B cell (primary cell): Measurements from ENCODE around the gene ADCY10. TPM values are rescaled to one million over a fixed set of nuclear protein-coding genes. Genes with fewer than 3 reads are reported as not detected.

Source experiments
- ATAC-seq: fragments of 200-7000 bp; cut with Tn5 transposase; one replicate; pipeline ENCODE4 v1.10.0; 2021; ENCODE audit warnings: low read depth, mild to moderate bottlenecking, moderate number of reproducible peaks, moderate library complexity
- CTCF ChIA-PET: fragments of 350-600 bp; sonication (Branson Sonifier 250); formaldehyde crosslinking; loops from one replicate; lab custom pipeline; 2021; ENCODE audit warnings: antibody characterized with exemption, inconsistent platforms; lab: Charles Lee
- POLR2A ChIA-PET: fragments of 350-600 bp; sonication (Branson Sonifier 250); formaldehyde crosslinking; loops from one replicate; lab custom pipeline; 2021; ENCODE audit warnings: antibody characterized with exemption; lab: Charles Lee
- DNase-seq: peaks from one replicate; pipeline ENCODE4 v3.0.0; 2013
- H2AFZ ChIP-seq: 2 replicates; pipeline ENCODE4 v1.6.1; 2012; ENCODE audit warnings: mild to moderate bottlenecking, low read depth, low read length; ENCODE audit not compliant: insufficient read depth, poor library complexity, severe bottlenecking
- H3K27ac ChIP-seq, 2 donors: 1 replicate in 1 of 2; 2 replicates in 1 of 2; pipeline ENCODE4 v1.5.1; 2012 to 2013; ENCODE audit warnings: low read length in 2 of 2, mild to moderate bottlenecking in 2 of 2, moderate library complexity in 1 of 2
- H3K27me3 ChIP-seq, 4 experiments: fragments of 200-600 bp in 1 of 4; sonication (generic) in 1 of 4; replicated peaks in 1 of 4; 1 replicate in 2 of 4; 2 replicates in 2 of 4; pipeline versions ENCODE4 v1.6.1 to v1.7.0; 2013 to 2016; ENCODE audit warnings: low read length in 3 of 4, mild to moderate bottlenecking in 2 of 4, mixed read lengths in 1 of 4, moderate library complexity in 1 of 4; ENCODE audit not compliant: insufficient read depth in 4 of 4, control insufficient read depth in 3 of 4; ENCODE audit errors: control extremely low read depth in 1 of 4
- H3K36me3 ChIP-seq, 2 experiments: replicated peaks in 1 of 2; 1 replicate in 1 of 2; 2 replicates in 1 of 2; pipeline versions ENCODE4 v1.6.1 to v1.7.1; 2013; ENCODE audit warnings: low read length in 1 of 2; ENCODE audit not compliant: insufficient read depth in 2 of 2, control insufficient read depth in 1 of 2; ENCODE audit errors: control extremely low read depth in 1 of 2, extremely low read depth in 1 of 2
- H3K4me1 ChIP-seq, 2 donors: fragments of 200-600 bp in 1 of 2; sonication (generic) in 1 of 2; 1 replicate in 1 of 2; 2 replicates in 1 of 2; pipeline versions ENCODE4 v1.5.1 to v1.6.1; 2013 to 2017; ENCODE audit warnings: low read length in 2 of 2; ENCODE audit not compliant: control insufficient read depth in 2 of 2, insufficient read depth in 2 of 2
- H3K4me2 ChIP-seq: replicated peaks from 2 replicates; pipeline ENCODE3; 2012; ENCODE audit warnings: mild to moderate bottlenecking, low read depth, low read length; ENCODE audit not compliant: poor library complexity, severe bottlenecking
- H3K4me3 ChIP-seq, 5 experiments: fragments of 200-600 bp in 1 of 5; sonication (generic) in 1 of 5; 1 replicate in 3 of 5; 2 replicates in 2 of 5; pipeline versions ENCODE4 v1.5.1 to v1.7.0; 2011 to 2016; ENCODE audit warnings: low read length in 4 of 5, mild to moderate bottlenecking in 4 of 5, low read depth in 2 of 5, control low read depth in 1 of 5, moderate library complexity in 1 of 5; ENCODE audit not compliant: insufficient read depth in 1 of 5; ENCODE audit errors: control extremely low read depth in 1 of 5, extremely low read depth in 1 of 5
- H3K79me2 ChIP-seq: fragments of 200-600 bp; sonication (generic); one replicate; pipeline ENCODE4 v1.6.0; 2016; ENCODE audit warnings: low read length; ENCODE audit not compliant: control insufficient read depth, insufficient read depth
- H3K9ac ChIP-seq: fragments of 200-600 bp; sonication (generic); 2 replicates; pipeline ENCODE4 v1.6.1; 2017; ENCODE audit warnings: mild to moderate bottlenecking, low read length, moderate library complexity
- H3K9me3 ChIP-seq, 3 donors: one replicate each; pipeline versions ENCODE4 v1.6.1 to v1.7.1; 2013; ENCODE audit warnings: low read length in 2 of 3; ENCODE audit not compliant: control insufficient read depth in 2 of 3, insufficient read depth in 1 of 3; ENCODE audit errors: control extremely low read depth in 1 of 3
- H4K20me1 ChIP-seq: 2 replicates; pipeline ENCODE4 v1.6.0; 2012; ENCODE audit warnings: mild to moderate bottlenecking, low read length; ENCODE audit not compliant: insufficient read depth, control insufficient read depth, poor library complexity, severe bottlenecking
- H3K27ac Mint-ChIP-seq: one replicate; pipeline ENCODE4 v1.8.0; 2021; ENCODE audit warnings: mixed read lengths
- H3K27me3 Mint-ChIP-seq: one replicate; pipeline ENCODE4 v1.8.0; 2021; ENCODE audit warnings: mixed read lengths
- H3K4me1 Mint-ChIP-seq: one replicate; pipeline ENCODE4 v1.8.0; 2021; ENCODE audit warnings: mixed read lengths
- H3K4me3 Mint-ChIP-seq: one replicate; pipeline ENCODE4 v1.8.0; 2021; ENCODE audit warnings: mixed read lengths
- H3K9me3 Mint-ChIP-seq: one replicate; pipeline ENCODE4 v1.8.0; 2022; ENCODE audit warnings: mixed read lengths; ENCODE audit not compliant: insufficient read depth
- EZH2 ChIP-seq: IDR thresholded peaks from 2 replicates; pipeline ENCODE4 v1.6.1; 2012; ENCODE audit warnings: borderline replicate concordance, low read depth, mild to moderate bottlenecking, moderate library complexity, low read length; ENCODE audit not compliant: insufficient read depth, poor library complexity, severe bottlenecking
- WGBS: methylation state at CpG from one replicate; pipeline ENCODE4 v1.1.5; 2013; ENCODE audit warnings: missing lambda C conversion rate; ENCODE audit not compliant: insufficient coverage; 5-methylcytosine and 5-hydroxymethylcytosine counted together
- intact Hi-C: fragments of 100-400 bp; cut with micrococcal nuclease; formaldehyde crosslinking; loops from one replicate; pipeline ENCODE4 v1.10.0; 2022
- polyA plus RNA-seq: library from polyadenylated mRNA; depleted of rRNA; stranded (reverse); fragments of >200 nt; gene quantifications from 2 replicates; pipeline ENCODE4 v1.2.3, GENCODE V29; 2012
- total RNA-seq, 2 donors: library from RNA; stranded (reverse); fragments of 120-200 nt in 1 of 2; gene quantifications; 1 replicate in 1 of 2; 2 replicates in 1 of 2; pipeline versions ENCODE4 v1.2.3 to v1.2.4, GENCODE V29; 2013 to 2022
- TF ChIP-seq, protein P1 (sequence below): fragments of 200-600 bp; IDR thresholded peaks from one replicate; pipeline ENCODE4 v1.8.0; 2022; ENCODE audit warnings: antibody characterized with exemption, mild to moderate bottlenecking

ADCY10 gene
- total and polyA plus RNA-seq, 2 donors (not counting 1 experiment from before 2014, with no cell fraction given): 0.15 TPM; not detected in 1

GRCh38 chr1:167777269-167777650 is 136.7 kb downstream of the ADCY10 start:
- peaks cover 0 to 4% (median 3%) of the 10 kb centered on the region in 3 donors for H3K9me3 ChIP-seq
- intact Hi-C loops: no loop called here
- no peak overlapping the region for H3K9ac ChIP-seq
- ChIA-PET CTCF (no interaction called here), POLR2A (no interaction called here)
- H3K36me3 ChIP-seq: peaks cover 12 to 24% of the 10 kb centered on the region in 2 experiments
- no peak for TF ChIP-seq EZH2
- TF ChIP-seq, protein P1, sequence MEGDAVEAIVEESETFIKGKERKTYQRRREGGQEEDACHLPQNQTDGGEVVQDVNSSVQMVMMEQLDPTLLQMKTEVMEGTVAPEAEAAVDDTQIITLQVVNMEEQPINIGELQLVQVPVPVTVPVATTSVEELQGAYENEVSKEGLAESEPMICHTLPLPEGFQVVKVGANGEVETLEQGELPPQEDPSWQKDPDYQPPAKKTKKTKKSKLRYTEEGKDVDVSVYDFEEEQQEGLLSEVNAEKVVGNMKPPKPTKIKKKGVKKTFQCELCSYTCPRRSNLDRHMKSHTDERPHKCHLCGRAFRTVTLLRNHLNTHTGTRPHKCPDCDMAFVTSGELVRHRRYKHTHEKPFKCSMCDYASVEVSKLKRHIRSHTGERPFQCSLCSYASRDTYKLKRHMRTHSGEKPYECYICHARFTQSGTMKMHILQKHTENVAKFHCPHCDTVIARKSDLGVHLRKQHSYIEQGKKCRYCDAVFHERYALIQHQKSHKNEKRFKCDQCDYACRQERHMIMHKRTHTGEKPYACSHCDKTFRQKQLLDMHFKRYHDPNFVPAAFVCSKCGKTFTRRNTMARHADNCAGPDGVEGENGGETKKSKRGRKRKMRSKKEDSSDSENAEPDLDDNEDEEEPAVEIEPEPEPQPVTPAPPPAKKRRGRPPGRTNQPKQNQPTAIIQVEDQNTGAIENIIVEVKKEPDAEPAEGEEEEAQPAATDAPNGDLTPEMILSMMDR: no peak
- DNase-seq (no peak), ATAC-seq (no peak)
- H3K4me1 ChIP-seq: no peaks in the 10 kb centered on the region
- H3K27ac ChIP-seq: no peak overlapping the region
- H3K4me2 ChIP-seq: no peak overlapping the region
- H4K20me1 ChIP-seq: no peaks in the 10 kb centered on the region
- no peaks in the 10 kb centered on the region for H3K4me1 Mint-ChIP-seq
- no peak overlapping the region for H3K4me3 Mint-ChIP-seq
- no peaks in the 10 kb centered on the region for H3K27me3 ChIP-seq
- no peaks in the 10 kb centered on the region for H3K27me3 Mint-ChIP-seq
- no peaks in the 10 kb centered on the region for H3K79me2 ChIP-seq
- H3K4me3 ChIP-seq: no peak overlapping the region
- no peaks in the 10 kb centered on the region for H3K9me3 Mint-ChIP-seq
- 76% methylated on average over 5 of the region's 5 CpGs for WGBS
- H3K27ac Mint-ChIP-seq: no peak overlapping the region
- H2AFZ ChIP-seq: no peak overlapping the region

DNA sequence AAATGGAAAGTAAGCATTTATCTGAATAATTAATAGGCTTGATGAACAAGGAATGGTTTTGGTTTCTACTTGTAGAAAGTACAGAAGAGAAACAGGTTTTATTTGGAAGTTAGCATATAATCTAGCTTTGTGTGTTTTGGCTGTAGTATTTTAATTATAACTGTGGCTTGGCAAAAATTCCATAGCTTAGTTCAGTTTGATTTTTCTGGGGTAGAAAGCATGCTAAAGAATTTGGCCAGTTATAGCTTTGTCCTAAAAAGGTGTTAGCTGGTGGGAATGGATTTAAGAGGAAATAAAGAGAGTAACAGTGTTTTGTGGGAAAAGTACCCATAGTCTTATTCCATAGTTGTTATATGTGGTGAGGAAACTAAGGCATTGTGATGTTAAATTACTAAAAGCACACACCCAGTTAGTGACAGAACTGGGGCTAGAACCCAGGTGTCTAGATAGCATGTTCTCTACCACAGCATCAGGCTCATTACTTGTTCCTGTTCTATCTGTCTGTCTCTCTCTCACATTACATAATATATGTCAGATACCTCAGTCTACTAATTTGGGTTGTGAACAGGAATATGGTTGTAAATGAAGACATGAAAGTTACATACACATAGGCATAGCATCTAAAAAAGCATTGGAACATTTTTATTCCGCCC is 137.2 kb downstream of the ADCY10 start:
- no peak overlapping the region for H3K27ac Mint-ChIP-seq
- POLR2A ChIA-PET: no interaction called here
- WGBS: no CpG with 5 or more reads among the region's 1 CpG

More for the DNA sequence above, 137.2 kb downstream of the ADCY10 start:
- Histone ChIP-seq H2AFZ (no peak overlapping the region), H4K20me1 (no peaks in the 10 kb centered on the region), H3K9ac (no peak overlapping the region), H3K27ac (no peak overlapping the region), H3K4me1 (no peaks in the 10 kb centered on the region), H3K36me3 (peaks cover 12 to 29% of the 10 kb centered on the region in 2 experiments), H3K79me2 (peaks cover 4% of the 10 kb centered on the region), H3K9me3 (peaks cover 0 to 4% (median 3%) of the 10 kb centered on the region in 3 donors), H3K4me2 (no peak overlapping the region), H3K27me3 (no peaks in the 10 kb centered on the region), H3K4me3 (no peak overlapping the region)
- H3K4me3 Mint-ChIP-seq: no peak overlapping the region
- TF ChIP-seq, protein P1: no peak
- no peak for TF ChIP-seq EZH2
- ATAC-seq (no peak), DNase-seq (no peak)
- CTCF ChIA-PET: interaction anchor here (1.0 kb wide), 1 partner anchor 17 kb away, joined by 3 read pairs; no protein-coding TSS in a partner anchor
- H3K4me1 Mint-ChIP-seq: no peaks in the 10 kb centered on the region
- H3K27me3 Mint-ChIP-seq: no peaks in the 10 kb centered on the region
- no peaks in the 10 kb centered on the region for H3K9me3 Mint-ChIP-seq
- intact Hi-C loops: no loop called here
